ENCODE results near the gene FIG4.
"Not testable (repeated sequence)": the region's sequence is repeated elsewhere in the genome, so short reads cannot be mapped to it uniquely, and the experiment has no call there.

The FIG4 gene

DNA sequence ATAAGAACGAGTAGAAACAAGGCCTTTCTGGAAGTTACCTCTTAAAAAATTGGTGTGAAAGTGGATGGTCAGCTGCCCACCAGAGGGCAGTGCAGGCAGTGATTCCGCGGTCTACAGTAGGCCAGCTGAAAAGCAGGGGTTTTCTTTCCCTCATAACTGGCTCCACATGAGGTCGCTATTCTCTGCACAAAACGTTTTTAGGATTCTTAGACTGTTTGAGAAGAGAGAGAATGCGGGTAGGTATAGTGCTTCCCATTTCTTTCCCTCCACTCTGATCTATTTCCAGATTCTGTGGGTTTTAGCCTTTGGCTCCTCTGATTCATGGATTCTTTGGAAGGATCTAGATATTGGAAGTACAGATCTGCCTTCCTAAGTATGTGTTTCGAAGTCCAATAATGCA lies 14.2 kb downstream of the FIG4 start:
- DNase-seq, result peak; percentile 85

DNA sequence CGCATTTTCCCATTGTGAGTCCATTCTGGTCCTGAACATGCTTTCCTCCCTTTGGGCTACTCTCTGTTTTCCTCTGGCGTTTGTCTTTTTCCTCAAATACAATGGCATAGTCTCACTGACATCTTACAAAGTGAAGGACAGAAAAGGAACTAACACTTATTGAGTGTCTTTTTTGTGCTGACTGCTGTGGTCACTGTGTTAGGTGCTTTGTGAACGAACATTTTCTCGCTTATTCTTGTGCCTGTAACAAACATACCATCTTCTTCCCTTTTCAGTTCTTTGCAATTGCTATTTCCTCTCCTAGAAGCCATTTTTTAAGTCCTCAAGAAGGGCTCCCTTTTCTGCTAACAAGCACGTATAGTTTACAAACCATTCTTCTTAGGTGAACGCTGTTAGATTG lies 15.4 kb downstream of the FIG4 start:
- no peak for DNase-seq

DNA sequence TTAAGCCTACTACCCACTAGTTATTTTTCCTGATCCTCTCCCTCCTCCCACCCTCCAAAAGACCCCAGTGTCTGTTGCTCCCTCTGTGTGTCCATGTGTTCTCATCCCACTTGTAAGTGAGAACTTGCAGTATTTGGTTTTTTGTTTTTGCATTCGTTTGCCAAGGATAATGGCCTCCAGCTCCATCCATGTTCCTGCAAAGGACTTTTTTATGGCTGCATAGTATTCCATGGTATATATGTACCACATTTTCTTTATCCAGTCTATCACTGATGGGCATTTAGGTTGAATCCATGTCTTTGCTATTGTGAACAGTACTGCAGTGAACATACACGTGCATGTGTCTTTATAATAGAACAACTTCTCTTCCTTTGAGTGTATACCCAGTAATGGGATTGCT lies 17.0 kb downstream of the FIG4 start:
- not testable (repeated sequence) for DNase-seq

DNA sequence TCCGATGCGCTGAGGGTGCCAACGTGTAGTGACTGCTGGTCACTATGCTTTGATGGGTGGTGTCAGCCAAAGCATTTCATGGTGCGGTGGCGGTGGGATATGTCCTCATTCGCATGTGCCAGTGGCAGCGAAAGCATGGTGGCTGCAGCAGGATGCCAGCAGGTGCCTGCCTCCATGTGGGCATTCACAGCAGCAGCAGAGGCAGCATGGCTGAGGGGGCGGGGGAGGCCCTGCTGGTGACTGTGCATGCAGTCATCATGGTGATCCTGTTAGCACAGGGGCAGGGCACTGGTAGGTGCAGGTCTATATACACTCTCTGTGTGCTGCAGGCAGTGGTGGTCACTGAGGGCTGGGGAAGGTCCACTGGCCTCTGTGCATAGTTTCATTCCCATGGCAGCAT lies 22.0 kb downstream of the FIG4 start:
- no peak for DNase-seq

DNA sequence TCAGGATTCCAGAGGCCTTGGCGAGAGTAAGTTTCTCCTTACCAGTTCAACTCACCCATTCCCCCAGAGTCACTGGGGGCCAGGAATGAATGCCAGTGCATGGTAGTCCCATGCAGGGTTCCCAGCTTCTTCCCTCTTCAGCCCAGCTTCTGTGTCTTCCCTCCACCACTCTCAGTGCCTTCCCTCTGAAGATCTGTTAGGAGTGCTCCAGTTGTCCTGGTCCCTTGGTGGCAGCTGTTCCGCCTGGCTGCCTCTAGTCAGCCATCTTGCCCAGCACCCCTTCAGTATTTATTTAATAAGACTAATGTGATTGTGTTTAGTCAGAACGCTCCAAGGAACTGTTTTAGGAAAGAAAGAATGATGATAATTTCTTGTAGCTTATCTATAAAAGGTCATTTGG lies 23.1 kb downstream of the FIG4 start:
- no peak for DNase-seq

DNA sequence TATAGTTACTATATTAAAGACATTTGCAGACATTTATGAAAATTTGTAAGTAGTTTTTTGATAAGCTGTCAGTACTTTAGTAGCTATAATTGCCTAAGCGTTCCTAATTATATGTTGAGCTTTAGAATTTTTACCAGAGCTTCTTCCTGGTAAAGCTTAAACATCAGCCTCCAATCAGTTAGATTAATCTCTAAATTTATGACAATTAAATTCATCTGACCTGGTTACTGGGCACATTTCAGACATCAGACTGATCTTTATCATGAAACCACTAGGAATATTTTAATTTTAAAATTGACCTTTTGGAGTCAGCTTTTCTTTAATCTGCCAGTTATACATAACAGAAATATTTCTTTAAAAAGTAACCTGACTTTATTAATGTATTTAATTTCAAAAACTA lies 23.5 kb downstream of the FIG4 start:
- no peak for DNase-seq

DNA sequence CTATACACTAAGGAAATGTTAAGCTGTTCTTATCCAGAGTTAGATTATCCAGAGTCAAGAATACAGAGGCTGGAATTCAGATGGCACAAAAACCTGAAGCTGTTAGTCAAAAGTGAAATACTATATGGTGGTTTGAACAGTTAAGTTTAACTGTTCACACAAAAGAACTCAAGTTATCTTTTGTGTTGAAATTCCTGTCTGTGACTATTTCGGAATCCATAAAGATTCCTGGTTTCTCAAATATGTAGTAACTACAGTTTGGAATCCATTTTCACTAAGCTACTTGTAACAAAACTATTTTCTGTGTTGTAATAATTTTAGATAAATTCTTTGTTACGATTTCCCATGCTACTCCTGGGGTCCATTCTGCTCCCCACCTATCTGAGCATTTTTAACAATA lies 24.5 kb downstream of the FIG4 start:
- no peak for DNase-seq

DNA sequence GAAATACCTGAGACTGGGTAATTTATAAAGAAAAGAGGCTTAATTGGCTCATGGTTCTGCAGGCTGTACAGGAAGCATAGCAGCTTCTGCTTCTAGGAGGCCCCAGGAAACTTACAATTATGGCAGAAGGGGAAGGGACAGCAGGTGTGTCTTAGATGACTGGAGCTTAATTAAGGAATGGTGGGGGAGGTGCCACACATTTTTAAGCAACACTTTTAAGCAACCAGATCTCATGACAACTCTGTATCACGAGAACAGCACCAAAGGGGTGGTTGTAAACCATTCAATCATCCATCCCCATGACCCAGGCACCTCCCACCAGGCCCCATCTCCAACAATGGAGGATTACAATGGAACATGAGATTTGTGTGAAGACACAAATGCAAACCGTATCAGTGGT lies 26.9 kb downstream of the FIG4 start:
- no peak for DNase-seq

DNA sequence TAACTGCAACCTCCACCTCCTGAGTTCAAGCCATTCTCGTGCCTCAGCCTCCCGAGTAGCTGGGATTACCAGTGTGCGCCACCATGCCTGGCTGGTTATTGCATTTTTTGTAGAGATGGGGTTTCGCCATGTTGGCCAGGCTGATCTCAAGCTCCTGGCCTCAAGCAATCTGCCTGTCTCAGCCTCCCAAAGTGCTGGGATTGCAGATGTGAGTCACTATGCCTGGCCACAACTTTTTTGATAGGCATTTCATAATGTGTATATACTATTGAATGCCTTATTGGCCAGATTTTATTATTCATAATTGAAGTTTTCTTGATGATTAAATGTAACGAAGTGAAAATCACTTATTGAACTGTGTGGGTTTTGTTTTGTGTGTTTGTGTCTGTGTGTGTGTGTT lies 27.9 kb downstream of the FIG4 start:
- no peak for DNase-seq

DNA sequence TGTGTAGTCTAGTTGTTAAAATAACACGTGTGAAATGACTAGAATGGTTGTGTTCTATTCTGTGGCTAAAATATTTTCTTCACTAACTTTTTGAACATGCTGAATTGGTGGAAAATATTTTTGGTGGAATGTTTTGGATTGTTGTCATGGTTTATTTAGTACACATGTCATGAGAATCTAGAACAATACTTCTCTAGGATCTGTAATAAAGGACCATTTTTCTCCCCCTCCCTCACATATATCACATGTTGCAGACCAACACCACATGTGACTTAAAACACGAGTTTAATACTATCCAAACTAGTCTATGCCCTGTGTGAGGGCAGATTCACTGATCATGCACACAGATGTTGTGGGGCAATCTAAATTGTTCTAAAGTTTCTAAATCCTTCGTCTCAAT lies 29.2 kb downstream of the FIG4 start:
- DNase-seq, result no peak

DNA sequence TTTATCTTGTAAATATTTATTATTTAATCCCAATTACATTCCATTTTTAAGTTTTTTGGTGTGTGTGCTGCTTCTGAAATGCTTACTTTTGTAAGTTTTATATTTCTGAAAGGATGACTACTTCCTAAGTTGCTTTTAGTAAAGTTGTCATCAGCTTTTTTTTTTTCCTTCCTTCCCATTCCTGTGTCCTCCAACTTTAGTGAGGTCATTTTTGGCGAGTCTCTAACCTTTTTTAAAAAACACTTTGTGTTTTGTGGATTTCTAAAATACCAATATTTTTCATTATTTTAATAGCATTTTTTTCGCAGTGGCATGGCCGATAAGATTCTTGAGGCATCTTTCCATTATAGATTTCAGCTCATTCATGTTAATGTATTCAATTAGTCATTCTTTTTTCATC lies 30.9 kb downstream of the FIG4 start:
- no peak for DNase-seq

DNA sequence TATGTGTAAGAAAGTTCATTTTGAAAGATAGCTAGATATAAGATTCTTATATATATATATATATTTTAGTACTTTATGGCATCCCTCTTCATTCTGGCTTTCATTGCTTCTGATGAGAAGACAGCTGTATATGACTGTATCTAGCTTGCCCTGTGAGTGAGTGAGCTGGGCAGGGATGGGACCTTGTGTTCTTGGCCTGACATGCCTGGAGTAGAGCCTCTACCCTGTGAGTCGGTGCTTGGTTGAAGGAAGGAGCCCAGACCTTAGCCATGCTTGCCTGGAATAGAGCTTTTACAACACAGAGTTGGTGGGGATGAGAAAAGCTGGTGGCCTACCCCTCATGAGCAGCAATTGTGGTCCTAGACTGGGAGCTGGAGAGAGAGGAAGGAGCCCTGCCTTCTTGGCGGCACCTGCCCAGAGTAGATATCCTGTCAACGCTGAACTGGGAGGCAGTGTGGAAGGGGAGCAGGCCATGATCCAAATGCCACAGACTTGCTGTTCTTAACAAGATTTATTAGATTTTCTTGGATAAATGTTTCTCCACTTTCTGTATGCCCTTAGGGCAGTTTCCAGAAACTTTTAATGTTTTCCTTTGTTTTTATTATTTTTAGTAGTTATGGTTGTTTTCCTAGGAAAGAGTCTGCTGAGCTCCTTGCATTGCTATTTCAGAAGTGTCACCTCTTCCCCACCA lies 31.6 kb downstream of the FIG4 start:
- no peak for DNase-seq

DNA sequence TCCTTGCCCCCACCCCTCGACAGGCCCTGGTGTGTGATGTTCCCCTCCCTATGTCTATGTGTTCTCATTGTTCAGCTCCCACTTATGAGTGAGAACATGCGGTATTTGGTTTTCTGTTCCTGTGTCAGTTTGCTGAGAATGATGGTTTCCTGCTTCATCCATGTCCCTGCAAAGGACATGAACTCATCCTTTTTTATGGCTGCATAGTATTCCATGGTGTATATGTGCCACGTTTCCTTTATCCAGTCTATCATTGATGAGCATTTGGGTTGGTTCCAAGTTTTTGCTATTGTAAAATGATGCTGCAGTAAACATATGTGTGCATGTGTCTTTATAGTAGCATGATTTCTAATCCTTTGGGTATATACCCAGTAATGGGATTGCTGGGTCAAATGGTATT lies 34.2 kb downstream of the FIG4 start:
- not testable (repeated sequence) for DNase-seq

DNA sequence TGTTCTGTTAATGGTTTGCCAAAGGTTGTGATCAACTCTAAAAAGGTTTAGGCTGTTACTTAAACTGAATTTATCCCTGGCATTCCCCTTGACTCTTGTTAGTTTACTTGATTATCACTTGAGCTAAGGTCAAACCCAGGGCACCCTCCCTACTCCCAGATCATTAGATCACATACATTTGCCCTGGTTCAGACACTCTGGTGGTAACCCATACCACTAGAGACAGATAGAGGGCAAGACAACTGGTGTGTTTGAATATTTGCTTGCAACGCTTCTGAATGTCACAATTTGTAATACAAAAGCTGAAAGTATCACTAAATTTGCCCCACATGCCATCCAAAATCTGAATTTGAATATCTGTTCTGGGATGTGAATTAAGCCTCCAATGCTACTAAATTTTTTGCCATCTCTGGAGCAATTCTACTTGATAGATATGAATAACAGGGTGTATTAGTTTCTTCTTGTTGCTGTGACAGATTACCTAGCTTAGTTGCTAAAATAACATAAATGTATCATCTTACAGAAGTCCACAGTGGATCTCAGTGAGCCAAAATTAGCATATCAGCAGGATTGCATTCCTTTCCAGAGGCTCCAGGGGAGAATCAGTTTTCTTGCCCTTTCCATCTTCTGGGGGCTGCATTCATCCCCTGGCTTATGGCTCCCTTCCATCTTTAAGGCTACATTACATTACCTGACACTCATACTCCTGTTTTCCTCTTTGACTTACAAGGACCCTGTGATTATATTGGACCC lies 45.4 kb downstream of the FIG4 start:
- no peak for DNase-seq

DNA sequence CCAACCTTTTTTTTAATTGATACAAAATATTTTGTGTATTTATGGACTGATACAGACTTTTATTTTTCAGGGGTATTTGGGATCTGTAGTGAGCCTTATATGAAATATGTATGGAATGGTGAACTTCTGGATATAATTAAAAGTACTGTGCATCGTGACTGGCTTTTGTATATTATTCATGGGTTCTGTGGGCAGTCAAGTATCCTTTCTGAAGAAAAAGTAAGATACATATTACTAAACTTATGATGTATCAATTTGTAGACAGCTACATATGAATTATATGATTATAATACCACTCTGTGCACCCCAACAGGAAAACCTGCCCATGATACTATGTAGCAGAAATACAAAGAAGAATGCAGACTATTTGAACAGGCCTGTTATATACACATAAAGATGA lies 47.2 kb downstream of the FIG4 start:
- DNase-seq, result no peak

DNA sequence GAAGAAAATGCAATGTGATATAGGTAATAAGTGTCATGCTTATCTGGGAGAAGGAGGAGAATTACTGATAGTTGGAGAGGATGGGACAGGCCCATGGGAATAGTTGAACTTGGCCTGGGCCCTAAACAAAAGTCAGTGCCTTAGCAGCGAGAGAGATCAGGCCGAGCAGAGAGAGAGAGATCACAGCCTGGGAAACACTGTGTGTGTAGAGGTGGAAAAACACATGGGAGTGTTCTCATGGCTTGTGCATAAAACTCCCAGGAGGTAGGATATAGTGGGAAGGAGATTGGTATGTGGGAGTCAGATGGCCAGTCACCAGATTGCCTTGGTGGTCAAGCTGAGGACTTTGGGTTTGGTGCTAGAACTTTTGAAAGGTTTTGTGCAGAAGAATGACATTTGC lies 47.6 kb downstream of the FIG4 start:
- DNase-seq, result no peak

DNA sequence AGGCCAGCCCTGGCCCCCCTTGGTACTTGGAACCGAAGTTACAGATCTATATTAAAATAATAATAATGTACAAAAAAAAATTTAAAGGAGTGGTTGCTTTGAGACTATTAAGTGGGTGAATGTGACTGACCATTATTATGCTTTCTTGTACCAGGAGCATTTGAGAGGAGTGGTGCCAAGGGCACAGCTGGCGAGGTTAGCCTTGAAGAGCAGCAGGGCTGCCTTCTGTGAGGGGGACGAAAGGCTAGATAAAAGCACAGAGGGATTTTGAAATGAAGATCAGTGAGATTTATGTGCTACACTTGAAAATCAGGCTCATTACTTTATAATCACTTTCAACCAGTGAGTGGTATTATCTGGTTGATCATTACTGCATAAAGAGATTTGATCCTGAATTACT lies 48.6 kb downstream of the FIG4 start:
- no peak for DNase-seq

DNA sequence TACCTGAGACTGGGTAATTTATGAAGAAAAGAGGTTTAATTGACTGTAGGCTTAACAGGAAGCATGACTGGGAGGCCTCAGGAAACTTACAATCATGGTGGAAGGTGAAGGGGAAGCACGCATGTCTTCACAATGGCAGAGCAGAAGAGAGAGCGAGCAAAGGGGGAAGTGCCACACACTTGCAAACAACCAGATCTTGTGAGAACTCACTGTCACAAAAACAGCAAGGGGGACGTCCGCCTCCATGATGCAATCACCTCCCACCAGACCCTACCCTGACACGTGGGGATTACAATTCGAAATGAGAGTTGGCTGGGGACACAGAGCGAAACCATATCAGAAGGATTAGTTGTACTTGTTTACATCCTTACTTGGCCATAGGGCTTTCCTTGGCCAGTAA lies 49.7 kb downstream of the FIG4 start:
- DNase-seq, result peak; percentile 67

DNA sequence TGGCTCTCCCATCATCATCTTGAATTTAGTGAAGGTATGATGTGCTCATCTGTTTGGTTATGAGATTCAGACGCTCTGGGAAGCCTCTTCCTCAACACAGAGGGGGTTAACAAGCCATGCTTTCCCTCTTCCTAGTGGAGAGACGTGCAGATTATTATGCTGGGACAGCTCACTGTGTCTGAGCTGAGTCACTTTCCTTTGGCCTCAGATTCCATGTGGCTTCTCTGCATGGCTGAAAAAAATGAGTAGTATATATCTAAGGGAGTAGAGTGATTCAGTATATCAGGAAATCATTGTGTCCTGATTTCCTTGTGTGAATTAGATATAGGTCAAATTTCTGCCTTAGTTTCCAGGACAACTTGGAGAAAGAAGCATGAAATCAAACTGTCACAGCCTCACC lies 52.6 kb downstream of the FIG4 start:
- DNase-seq, result no peak

DNA sequence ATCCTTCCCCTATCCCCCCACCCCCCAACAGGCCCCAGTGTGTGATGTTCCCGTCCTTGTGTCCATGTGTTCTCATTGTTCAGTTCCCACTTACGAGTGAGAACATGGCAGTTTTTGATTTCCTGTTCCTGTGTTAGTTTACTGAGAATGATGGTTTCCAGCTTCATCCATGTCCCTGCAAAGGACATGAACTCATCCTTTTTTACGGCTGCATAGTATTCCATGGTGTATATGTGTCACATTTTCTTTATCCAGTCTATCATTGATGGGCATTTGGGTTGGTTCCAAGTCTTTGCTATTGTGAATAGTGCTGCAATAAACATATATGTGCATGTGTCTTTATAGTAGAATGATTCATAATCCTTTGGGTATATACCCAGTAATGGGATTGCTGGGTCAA lies 53.7 kb downstream of the FIG4 start:
- DNase-seq, result not testable (repeated sequence)

DNA sequence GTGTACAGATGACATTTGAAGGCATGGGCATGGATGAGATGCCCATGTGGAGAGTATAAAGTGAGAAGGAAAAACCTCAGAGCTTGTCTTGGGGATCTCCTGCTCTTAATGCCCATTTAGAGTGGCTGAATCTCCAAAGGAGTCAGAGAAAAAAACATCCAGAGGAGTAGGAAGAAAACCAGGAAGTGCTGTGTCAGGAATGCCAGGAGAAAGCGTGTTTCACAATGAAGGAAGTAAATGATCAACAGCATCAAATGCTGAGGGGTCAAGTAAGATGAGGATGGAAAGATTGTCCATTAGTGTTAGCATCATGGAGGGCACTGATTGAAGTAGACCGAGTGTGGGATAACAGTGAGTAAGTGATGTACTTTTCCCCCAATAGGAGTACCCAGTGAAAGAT lies 56.1 kb downstream of the FIG4 start:
- no peak for DNase-seq

DNA sequence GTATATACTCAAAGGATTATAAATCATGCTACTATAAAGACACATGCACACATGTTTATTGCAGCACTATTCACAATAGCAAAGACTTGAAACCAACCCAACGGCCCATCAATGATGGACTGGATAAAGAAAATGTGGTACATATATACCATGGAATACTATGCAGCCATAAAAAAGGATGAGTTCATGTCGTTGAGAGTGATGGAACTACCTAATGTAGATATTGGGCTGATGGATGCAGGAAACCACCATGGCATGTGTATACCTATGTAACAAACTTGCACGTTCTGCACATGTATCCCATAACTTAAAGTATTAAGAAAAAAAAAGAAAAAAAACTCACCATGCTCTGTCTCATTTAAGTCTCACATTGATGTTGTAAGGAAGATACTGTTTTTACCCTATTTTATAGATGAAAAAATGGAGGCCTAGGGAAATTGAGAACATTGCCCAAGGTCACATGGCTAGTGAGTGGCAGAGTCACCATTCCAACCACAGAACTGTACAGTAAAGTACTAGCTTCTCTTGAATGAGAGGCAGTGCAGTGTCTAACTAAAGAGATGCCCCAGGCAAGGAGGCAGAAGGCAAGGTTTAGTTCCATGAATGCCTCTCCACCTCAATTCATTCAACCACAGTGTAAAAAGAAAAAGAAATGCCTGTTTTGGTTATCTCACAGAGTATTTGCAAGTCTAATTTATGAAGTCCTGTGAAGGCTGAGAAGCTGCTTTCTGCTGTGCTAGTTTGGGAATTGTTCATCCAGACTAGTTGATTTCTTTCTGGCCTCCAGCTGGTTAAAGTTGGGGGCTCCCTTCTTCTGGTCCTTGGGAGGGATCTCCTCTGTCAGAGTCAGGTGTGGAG lies 68.2 kb downstream of the FIG4 start:
- no peak for DNase-seq

DNA sequence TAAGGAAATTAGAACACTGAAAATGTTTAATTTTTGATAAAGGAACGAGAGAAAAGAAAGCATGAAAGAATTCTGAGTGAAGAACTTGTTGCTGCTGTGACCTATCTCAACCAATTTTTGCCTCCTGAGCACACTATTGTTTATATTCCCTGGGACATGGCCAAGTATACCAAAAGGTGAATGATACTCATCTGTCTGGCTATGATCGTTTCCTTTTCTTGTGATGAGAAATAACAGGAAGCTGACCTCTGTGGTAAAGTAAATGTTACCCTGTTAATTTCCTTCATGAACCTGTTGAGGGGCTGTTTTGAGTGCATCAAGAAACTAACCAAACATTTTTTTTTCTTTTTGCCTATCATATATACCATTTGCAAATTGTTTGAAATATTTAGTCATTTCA lies 69.1 kb downstream of the FIG4 start:
- DNase-seq, result no peak

DNA sequence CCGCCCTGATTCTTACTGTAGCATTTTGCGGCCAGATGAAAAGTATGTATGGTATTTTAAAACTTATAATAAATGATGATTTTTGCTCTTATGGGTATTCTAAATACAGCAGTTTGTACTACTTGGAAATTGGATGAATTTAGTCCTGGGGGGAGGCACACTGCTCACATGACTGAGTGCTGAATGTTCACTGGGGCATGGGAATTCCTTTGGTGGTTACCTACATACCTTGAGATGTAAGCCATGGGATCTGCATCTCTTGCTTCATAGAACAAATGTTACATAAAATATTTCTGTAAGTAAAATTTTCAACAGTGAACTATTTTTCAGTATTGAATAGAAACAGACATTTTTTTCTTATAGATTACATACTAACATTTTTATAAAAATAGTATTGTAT lies 71.1 kb downstream of the FIG4 start:
- DNase-seq, result no peak
